ENCODE data around the gene CORO1C.
"Not testable (repeated sequence)": the region's sequence is repeated elsewhere in the genome, so short reads cannot be mapped to it uniquely, and the experiment has no call there.

CORO1C gene

GRCh38 chr12:108753976-108754375 lies 22.7 kb upstream of the CORO1C start:
- no peak for DNase-seq (ENCODE audit: low spot score)

- peak; percentile 40 for DNase-seq (ENCODE audit: low spot score)
These were observed 21.1 kb upstream of the CORO1C start for GRCh38 chr12:108752387-108752786.

- no peak for DNase-seq (ENCODE audit: low spot score)
These were observed 20.5 kb upstream of the CORO1C start for GRCh38 chr12:108751821-108752220.

- not testable (repeated sequence) for DNase-seq (ENCODE audit: low spot score)
These were observed 19.7 kb upstream of the CORO1C start for GRCh38 chr12:108751003-108751402.

- no peak for DNase-seq (ENCODE audit: low spot score)
These were observed 19.2 kb upstream of the CORO1C start for GRCh38 chr12:108750526-108750925.

- no peak for DNase-seq (ENCODE audit: low spot score)
These were observed 16.2 kb upstream of the CORO1C start for GRCh38 chr12:108747563-108747962.

GRCh38 chr12:108745641-108746040 lies 14.3 kb upstream of the CORO1C start:
- no peak for DNase-seq (ENCODE audit: low spot score)

- no peak for DNase-seq (ENCODE audit: low spot score)
These were observed 12.9 kb upstream of the CORO1C start for GRCh38 chr12:108744021-108744897.

GRCh38 chr12:108738170-108738569 lies 6.9 kb upstream of the CORO1C start:
- no peak for DNase-seq (ENCODE audit: low spot score)

GRCh38 chr12:108735855-108736254 lies 4.5 kb upstream of the CORO1C start:
- DNase-seq (ENCODE audit: low spot score), result no peak

GRCh38 chr12:108734200-108734906 lies 3.0 kb upstream of the CORO1C start:
- no peak for DNase-seq (ENCODE audit: low spot score)

GRCh38 chr12:108733230-108733531 lies 1.9 kb upstream of the CORO1C start:
- DNase-seq (ENCODE audit: low spot score), result not testable (repeated sequence)

- DNase-seq (ENCODE audit: low spot score), result no peak
These were observed 1.3 kb upstream of the CORO1C start for GRCh38 chr12:108732489-108733229.

GRCh38 chr12:108731866-108732461 lies 646 bp upstream of the CORO1C start:
- peak; percentile 98 for DNase-seq (ENCODE audit: low spot score)

GRCh38 chr12:108730365-108731104 lies 783 bp downstream of the CORO1C start:
- DNase-seq (ENCODE audit: low spot score), result peak; percentile 84

GRCh38 chr12:108729612-108730364 lies 1.5 kb downstream of the CORO1C start:
- DNase-seq (ENCODE audit: low spot score), result peak; percentile 61

GRCh38 chr12:108728820-108729611 lies 2.3 kb downstream of the CORO1C start:
- no peak for DNase-seq (ENCODE audit: low spot score)

GRCh38 chr12:108727868-108728735 lies 3.2 kb downstream of the CORO1C start:
- DNase-seq (ENCODE audit: low spot score), result no peak

- DNase-seq (ENCODE audit: low spot score), result no peak
These were observed 4.2 kb downstream of the CORO1C start for GRCh38 chr12:108727161-108727560.

Measured in Ammon's horn (tissue), 1 donor.